HG03469 (cell line): ENCODE results near the gene PARVA.

Experiments used
- ATAC-seq: cut with Tn5 transposase; IDR thresholded peaks from one replicate; pipeline ENCODE4 v1.9.1; 2021; ENCODE audit warnings: mild to moderate bottlenecking, moderate library complexity, moderate number of reproducible peaks; ENCODE audit not compliant: unreplicated experiment

Gene PARVA

DNA sequence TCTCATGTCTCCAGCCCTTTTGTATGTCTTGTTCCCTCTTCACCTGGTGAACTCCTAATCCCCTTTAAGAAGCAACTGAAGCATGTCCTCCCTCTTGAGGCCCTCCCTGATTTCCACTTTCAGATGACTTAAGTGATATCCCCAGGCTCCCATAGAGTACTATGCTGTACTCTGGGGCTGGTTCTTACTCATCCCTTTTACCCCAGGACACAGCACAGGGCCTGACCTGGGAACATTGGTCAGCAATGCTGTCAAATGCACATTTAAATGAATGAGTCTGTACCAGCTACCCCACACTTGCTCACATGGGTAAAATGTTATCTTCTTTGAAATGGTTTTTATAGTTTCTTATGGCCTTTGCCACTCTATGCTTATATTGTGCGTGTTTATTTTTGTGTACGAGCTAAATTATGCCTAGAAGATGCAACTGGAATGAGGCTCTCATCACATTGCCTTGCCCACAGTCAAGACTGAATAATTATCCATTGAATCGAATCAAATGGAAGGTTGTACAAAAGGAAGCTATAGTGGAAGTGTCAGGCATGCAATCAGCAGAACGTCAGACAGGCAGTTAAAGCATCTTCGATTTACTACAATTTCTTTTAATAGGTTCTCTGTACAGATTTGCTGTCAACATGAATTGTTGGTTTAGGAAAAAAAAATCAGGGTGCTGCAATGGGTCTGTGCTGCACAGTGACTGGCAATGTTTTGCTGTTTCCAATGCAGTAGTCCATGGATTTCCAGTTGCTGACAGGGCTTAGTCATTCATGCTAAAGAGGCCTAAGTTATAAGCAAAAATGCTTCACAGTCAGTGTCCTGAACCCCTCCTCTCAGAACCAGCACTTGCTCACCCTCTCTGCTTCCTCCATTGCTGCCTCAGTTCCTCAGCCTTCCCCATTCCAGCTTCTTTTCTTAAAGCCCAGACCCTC is 79.5 kb downstream of the PARVA start:
- no peak for ATAC-seq

DNA sequence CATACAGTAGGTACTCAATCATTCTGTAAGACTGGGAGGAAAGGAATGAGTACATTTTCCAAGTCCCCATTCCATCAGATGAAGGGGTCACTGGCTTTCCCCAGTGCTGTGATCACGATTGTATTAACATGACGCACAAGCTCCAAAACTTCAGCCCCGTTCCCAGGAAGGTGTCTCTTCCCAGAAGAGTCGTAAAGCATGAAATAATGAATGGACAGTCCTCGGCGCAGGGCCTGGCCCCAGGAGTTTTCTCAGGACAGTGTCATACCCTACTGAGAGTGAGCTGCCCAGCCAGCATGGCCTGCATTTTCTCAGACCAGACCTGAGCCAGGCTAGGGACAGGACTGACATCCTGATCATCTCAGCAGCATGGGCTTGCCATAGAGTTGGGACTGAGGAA is 80.7 kb downstream of the PARVA start:
- ATAC-seq = no peak

DNA sequence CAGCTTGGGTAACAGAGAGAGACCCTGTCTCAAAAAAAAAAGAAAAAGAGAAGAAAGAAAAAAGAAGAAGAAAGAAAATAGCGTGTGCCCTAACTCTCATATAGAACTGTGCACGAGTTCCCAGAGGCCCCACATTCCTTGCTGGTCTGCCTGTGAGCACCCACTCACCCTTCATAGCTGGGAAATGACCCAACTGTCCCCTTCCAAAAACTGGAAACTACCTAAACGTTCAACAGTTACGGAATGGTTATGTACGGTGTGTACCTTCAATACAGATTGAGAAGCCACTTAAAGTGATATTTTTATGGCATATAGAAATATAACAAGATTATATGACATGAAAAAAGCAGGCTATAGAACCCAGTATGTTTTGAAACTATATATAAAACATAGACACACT is 82.0 kb downstream of the PARVA start:
- no peak for ATAC-seq

GRCh38 chr11:12459865-12460444 is 82.6 kb downstream of the PARVA start:
- no peak for ATAC-seq

GRCh38 chr11:12460466-12460865 is 83.1 kb downstream of the PARVA start:
- no peak for ATAC-seq

GRCh38 chr11:12461516-12461915 is 84.1 kb downstream of the PARVA start:
- ATAC-seq = no peak

GRCh38 chr11:12464303-12464702 is 86.9 kb downstream of the PARVA start:
- no peak for ATAC-seq

- no peak for ATAC-seq
These were observed 88.0 kb downstream of the PARVA start for GRCh38 chr11:12465332-12465731.

DNA sequence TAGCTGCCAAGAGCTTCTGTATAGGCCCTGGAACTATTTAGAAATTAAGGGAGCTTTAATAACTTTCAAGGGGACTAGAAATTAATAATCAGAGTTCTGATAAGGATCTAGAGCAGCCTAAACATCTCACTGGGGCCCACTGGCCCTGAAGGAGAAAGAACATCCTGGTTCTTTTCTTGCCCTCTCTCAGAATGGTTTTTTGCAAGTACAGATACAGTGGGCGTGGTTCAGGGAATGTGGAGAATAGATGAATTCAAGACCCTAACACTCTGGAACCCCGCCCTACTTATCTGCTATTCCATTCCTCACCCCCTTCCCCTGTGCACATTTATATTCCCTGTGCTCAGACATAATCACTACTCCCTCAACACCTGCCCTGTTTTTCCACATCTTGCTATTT is 90.2 kb downstream of the PARVA start:
- ATAC-seq = no peak

GRCh38 chr11:12469451-12469850 is 92.1 kb downstream of the PARVA start:
- ATAC-seq = no peak

- no peak for ATAC-seq
These were observed 92.9 kb downstream of the PARVA start for GRCh38 chr11:12470236-12470635.

GRCh38 chr11:12472401-12473005 is 95.1 kb downstream of the PARVA start:
- ATAC-seq = no peak

GRCh38 chr11:12473381-12473780 is 96.0 kb downstream of the PARVA start:
- no peak for ATAC-seq

- no peak for ATAC-seq
These were observed 97.5 kb downstream of the PARVA start for GRCh38 chr11:12474871-12475270.

- ATAC-seq = no peak
These were observed 101.4 kb downstream of the PARVA start for GRCh38 chr11:12478743-12479142.

- ATAC-seq = no peak
These were observed 103.0 kb downstream of the PARVA start for GRCh38 chr11:12480401-12480800.

DNA sequence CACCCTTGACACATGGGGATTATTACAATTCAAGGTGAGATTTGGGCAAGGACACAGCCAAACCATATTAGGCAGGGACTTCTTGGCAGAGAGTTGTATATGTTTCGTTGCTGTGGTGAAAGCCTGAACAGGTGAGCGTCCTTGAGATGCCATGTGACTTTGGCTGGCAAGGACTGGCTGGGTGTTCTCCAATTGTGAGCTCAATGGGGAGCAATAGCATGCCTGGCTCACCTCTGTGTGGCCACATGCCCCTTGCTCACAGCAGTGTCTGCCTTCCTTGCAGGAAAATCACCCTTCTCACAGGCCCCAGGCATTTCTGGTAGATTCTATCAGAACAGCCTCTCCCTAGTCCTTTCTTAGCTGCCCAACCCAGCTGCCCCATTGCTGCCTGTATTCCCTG is 105.5 kb downstream of the PARVA start:
- ATAC-seq = no peak

DNA sequence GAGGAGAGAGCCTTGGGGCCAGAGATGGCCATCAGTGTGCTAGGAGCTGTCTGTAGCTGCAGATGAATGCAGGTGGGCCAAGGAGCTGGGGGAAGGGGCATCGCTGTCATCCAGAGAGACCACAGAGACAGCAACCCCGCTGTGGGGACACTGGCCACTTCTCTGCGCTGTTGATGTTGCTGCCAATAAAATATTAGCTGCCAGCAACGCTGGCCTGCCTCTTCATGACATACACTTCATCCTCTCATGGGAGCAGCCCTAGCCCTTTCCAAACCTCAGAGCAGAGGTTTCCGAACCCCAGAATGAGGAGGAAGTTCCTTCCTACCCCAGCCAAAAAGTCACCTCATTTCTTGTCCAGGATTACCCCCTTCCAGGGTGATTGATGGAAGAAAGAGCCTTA is 106.2 kb downstream of the PARVA start:
- ATAC-seq = no peak

- no peak for ATAC-seq
These were observed 108.0 kb downstream of the PARVA start for GRCh38 chr11:12485328-12485727.

- ATAC-seq = no peak
These were observed 111.9 kb downstream of the PARVA start for GRCh38 chr11:12489246-12489772.

DNA sequence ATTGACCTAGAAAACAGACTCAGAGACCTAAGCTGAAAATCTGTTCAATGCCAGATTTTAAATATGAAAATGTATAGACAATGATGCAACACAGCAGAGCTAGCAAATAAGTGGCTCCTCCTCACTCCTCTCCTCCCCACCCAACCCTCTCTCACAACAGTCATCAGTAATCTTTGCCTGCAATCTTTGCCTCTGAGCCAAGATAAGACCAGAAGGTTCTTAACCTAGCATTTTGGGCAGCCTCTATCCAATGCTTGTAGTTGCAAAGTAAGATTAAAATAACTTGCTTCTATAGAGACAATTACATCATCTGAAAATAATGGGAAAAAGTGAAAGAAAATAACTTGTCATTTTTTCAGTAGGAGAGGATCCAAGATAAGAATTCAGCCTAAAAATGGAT is 117.3 kb downstream of the PARVA start:
- no peak for ATAC-seq
